Hypothalamus (tissue), 51 donors: ENCODE data around the gene LLCFC1.

Experiments used
- DNase-seq, 51 donors: peaks; one replicate each; lab custom pipeline; 2025; lab: John Stamatoyannopoulos, UW

LLCFC1 gene

DNA sequence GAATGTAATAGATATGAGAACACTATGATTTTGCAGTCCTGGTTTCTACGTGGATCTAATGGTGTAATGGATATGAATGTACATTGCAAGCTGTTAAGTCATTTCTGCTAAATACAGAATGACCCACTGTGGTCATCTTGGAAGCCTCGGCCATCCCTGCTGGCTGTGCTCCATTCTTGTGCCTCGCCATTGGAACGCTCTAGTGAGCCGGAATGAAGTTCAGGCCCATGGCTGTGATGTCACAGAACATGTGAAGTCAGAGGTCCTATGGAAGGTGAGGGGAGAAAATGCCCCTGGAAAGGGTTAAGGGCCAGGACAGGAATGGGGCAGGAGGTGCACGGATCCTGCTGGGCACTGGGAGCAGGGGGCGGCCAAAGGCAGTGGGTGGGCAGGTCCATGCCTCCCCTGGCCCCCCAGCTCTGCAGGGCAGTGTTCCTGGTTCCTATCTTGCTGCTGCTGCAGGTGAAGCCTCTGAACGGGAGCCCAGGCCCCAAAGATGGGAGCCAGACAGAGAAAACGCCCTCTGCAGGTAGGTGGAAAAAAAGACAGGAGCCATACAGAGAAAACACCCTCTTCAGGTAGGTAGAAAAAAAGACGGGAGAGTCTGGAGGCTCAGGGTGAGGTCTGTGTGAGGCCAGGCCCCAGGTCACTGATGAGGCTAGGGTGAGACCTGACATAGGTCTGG is at the start of gene LLCFC1:
Gene LLCFC1, plus strand, starts transcription at position 259 of the 685 bp plus-strand sequence. Its CDS starts 138 bp downstream, at position 397.
- no peak for DNase-seq

DNA sequence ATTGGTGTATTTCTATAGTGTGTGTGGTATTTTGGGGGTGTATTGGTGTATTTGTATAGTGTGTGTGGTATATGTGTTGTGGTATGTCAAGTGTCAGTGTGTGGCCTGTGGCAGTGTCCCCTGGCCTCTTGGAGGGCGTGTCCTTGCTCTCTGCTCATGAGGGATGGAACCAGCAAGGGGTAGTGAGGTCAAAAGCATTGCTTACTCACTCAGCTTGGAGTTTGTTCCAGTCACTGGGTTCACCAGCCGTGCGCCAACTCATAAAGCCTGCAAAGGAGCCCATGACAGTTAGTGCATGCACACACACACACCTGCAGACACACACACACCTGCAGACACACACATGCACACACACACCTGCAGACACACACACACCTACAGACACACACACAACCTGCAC is 49.5 kb upstream of the LLCFC1 start:
- no peak for DNase-seq

DNA sequence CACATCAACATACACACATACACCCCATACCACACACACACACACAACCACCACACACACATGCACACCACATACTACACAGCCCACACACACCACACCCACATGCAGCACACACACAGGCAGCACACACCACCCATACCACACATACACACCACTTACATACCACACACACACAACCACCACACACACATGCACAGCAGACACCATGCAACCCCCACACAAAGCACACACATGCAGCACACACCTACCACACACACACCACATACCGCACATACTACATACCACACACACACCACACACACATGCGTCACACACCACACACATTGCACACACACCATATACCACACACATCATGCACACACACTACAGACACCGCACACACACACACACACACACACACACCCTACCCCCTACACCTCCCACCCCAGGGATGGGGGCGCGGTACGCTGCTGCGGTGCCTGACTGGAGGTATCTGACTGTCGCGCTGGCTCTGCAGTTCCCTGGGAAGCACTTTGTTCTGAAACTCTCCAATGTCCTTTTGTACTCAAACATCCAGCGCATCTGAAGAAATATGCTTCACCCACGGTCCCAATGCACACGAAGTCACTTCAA is 48.3 kb upstream of the LLCFC1 start:
- DNase-seq = no peak

DNA sequence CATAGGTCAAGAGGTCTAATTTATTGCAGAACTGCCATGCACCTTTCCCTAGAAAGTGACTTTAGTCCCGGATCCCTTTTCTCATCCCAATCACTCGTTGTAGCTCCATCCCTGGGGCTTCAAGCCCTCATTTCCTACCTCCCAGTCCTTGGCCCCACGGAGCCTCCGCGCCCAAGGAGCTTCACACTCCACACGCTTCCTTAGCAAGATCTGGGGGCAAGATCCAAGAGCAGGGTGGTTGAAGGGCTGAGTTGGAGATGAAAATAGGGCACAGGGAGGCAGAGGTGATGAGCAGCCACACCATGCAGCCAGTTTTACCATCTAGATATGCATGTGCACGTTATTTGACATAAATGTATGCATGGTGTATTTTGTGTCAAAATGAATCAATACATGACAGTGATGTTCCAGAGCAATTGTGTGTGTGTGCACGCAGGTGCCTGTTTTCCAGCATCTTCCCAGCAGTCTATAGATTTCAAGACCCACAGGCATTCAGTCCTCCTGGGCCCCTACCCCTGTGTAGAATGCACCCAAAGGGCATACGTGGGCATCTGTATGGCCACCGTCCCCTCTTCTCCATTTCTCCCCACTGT is 47.7 kb upstream of the LLCFC1 start:
- DNase-seq = no peak

DNA sequence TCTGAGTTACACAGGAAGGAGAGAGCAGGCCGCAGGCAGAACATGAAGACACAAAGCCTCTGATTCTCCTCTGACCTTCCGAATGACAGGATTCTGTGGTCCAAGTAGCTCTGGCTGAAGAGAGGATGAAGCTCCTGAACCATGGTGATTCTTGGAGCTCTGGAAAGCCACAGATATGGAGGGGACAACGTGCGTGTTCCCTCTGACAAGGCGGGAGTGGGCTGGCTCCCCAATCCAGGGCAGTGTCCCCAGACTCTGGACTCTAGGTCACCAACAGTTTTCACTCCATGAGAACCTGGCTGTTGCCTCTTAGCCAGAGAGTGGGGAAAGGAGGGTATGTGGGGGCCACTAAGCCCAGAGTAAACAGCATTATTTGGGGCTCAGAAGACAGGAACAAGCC is 46.3 kb upstream of the LLCFC1 start:
- no peak for DNase-seq

DNA sequence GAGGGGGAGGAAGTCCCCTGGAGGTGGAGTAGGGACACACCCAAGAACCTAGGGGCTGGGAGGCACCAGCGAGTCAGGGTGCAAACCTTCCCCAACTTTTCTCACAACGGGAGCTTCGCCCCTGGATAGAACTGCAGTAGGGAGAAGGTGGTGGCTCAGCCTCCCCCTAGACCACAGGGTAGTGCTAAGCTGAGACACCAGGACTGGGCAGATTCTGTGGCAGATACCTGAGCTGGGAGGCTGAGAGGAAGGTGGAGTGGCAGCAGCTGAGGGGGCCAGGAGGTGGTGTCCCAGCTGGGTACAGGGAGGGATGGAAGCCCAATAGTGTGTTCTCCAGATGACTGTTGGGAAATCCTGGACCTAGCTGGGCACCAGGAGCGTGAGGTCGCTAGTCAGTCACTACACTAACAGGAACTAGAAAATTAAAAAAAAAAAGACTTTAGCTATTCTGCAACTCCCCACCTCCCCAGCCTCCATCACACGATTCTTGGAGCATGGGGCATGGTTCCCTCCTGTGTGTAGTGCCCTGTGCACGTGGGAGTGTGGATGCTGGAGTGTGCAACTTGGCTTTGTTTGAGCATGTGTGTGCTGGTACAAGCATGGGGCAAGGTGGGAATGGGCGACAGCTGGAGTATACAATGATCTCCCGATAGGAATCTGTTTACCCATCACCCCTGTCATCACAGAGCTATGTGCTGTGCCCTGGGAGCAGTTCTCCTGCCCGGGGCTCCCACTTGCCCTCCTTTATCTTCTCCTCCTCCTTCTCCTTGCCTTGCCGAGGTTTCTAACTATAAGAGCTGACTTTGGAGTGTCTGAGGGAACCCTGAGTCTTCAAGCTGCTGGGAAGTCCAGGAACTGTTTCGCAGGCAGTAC is 44.9 kb upstream of the LLCFC1 start:
- DNase-seq = no peak

DNA sequence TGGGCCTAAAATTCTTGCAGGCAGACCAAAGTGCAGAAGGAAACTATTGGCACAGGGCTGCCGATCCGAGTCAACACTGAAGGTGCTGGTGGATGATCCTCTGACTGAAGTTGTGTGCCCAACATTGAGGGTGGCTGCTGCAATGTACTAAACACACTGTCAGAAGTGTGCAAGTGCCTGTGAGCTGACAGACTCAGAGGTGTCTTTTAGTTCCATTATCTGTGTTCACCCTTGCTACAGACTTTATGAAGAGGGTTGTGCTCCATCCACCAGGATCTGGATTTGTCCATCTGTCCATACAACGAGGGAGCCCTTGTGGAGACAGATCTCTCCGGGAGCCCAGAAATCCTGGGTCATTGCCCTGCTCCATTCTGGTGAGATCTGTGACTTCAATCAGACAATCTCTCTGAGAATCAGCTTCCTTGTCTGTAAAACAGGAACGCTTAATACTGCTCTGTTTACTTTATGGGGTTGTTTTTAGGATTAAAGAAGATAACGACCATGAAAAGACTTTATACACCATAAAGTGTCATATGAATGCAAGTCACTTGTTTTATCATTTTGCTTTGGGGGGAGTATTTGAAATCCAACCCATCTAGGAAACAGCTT is 44.2 kb upstream of the LLCFC1 start:
- DNase-seq = no peak

DNA sequence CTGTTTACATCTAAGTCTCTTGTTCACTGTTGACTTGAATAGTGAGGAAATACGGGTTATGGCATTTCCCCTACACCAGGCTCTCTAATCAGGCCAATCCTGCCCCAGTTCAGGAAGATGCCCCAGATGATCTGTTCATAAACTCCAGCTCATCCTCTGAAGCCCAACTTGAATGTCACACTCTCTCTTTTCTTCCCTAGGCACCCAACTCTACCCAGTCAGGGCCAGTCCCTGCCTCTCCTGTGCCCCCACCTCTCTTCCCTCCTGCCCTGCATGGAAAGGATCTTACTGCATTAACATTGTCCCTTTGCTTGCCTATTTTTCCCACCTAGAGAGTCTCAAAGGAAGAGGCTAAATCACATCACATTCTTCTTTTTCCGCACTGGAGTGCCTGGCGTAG is 43.1 kb upstream of the LLCFC1 start:
- DNase-seq = no peak

DNA sequence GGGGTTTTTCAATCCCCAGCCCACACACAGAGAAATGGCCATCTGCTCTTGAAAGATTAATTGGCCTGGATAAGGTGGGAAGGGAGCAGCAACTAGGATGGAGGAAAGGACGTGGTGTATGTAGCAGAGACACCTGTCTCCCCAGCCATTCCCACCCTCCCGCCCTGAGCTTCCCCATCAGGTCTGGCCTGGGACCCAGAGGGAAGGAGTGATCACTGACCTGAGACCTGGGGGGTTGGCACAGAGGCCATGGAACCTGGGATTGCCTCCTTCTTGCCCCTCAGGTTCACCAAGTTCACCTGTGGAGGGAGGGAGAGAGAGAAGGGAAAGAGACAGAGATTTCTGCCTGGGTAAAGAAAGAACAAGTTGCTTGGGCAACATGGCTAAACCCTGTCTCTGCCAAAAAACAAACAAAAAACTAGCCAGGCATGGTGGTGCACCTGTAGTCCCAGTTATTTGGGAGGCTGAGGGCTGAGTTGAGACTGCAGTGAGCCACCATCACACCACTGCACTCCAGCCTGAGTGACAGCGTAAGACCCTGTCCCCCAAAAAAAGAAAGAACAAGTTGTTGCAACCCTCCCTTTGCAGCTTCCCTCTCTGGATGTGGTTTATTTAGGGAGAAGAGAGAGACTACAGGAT is 42.4 kb upstream of the LLCFC1 start:
- DNase-seq = no peak

DNA sequence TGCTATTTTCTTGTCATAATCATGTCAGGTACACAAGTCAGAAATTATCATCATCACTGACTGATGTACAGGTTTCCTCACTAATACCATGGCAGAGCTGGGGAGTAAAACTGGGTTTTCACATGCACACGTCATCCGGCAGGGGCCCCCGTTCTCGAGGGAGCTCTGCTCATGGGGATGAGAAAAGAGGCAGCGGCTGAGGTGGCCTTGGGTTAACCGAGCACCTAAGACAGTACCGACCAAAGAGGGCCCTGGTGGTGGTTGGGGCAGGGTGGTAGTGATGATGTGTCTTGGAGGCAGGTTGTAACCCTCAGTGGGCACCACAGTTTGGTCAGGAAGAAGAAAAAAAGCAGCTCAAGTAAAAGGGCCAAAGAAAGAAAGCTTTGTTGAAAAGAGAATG is 41.6 kb upstream of the LLCFC1 start:
- DNase-seq = no peak

DNA sequence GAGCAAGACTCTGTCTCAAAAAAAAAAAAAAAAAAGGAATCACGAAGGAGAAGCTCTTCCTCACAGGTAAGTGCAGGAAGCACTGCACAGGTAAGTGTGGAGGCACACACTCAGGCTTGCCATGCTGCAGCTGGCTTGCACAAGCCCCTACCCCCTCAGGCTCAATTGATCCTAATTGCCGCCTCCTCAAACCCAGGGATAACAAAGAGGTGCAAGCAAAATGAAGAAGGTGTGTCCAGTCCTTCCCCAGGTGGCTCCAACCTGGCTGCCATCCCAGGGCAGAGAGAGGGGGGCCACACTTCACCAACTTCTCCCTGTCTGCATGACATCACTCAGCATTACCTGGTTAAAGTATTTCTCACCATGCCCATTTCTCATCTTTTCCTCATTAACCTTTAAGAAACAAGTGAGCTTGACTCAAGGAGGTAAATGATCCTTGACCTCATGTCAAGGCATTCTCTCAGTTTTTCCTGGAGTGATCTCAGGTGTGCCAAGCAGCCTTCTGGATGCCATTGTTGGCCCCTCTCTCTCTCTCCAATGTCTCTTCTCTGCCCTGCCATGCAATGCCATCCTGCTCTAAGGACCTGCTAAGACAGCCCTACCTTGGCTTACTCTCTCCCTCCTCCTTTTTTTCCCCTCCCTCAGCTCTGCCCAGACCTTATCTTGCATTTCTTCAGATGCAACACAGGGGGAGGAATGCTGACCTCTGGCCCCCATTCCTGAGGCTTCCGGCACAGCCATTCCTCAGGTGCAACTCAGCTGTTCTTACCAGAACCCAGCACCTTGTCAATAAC is 40.7 kb upstream of the LLCFC1 start:
- no peak for DNase-seq

DNA sequence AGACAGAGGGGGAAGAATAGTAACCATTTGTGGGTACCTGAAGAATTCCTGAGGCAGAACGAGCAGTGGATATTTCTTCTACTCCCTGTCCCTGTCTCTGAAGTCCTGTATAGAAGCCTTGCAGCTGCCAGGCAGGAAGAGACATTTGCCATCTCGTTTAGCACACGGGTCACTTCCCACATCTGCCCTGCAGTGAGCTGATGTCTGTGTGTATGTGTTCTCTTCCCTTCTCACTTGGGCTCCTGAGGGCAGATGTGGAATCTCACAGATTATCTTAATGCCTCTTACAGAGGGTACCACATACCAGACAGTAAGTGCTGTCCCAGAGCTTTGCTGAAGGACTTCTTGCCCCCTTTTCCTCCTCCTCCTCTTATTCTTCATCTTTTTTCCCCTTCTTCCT is 39.6 kb upstream of the LLCFC1 start:
- no peak for DNase-seq

DNA sequence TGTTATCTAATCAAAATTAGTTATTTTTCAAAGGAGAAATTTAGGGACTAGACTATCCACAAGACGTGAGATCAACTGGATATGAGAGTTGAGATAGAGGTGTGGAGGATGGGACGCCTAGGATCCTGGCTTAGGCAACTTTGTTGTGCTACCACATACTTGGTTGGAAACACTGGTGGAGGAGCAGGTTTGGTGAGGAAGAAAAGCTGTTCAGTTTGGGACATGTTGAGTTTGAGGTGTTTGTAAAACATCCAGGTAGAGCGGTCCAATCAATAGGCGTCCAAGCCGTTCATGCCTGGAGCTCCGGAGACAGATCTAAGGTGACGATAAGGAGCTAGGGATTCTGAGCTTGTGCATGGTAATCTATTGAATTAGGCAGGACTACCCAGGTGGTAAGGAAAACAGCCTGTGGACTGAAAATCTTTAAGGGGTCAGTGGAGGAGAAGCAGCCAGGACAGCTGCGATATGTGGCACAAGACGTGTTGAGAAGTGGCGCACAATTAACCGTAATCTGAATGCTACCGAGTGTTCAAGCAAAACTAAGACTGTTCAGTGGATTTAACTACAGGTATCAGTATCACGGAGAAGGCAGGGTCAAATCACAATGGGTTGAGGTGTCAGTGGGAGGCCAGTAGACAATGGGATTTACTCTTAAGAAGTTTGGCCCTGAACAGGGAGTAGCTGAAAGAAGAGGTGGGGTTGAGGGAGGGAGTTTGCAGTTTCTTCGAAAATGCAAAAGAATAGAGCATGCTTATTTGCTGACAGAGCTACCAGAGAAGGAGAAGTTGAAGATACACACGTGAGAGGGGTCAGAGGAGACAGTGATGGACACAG is 37.6 kb upstream of the LLCFC1 start:
- no peak for DNase-seq

DNA sequence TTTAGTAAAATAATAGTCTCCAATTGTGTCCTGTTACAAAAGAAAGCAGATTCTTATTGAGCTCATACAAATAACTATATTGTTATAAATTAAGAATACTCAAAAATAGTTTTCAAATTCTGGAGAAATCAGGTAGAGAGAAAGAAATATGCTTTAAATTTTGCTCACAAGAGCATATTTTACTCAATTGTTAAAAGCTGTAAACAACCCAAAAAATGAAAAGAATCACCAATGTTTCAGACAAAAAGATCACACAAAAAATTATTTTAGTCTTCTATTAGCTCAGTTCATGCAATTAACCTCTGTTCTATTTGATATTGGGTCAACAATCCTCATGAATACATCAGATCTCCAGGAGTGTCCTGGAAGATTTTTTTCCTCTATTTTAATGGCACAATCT is 35.2 kb upstream of the LLCFC1 start:
- no peak for DNase-seq

DNA sequence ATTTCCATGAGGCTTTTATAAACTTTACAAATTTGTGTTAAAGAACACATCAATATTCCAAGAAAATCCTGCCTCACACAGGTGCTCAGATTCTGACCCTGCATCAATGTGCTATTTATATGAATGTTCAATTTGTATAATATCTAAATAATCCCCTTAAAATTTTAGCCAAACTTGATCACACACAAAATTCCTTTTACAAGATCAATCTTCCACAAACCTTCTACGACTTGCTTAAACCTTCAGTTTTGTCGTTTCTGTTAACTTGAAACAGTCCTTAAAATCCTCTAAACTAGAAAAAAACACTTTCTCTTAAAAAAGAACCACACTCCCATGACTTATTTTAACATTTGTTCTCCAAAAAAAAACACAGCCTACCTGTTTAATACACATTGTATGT is 33.5 kb upstream of the LLCFC1 start:
- no peak for DNase-seq

DNA sequence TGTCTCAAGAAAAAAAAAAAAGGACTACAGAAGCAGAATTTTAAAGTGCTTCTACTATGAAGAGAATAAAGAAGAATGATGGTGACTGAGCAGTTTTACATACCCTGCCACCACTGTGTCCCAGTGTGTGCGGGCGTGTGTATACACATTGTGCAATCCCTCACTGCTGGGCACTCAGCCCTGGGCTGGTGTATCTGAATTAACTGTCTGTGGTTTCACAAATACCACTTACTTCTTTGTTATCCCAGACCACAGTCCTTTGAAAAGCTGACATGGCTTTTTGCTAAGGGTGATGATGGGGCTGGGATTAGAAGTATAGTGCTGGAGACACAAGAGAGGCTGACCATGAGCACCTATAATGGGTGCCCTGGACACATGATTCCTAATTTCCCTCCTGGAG is 32.6 kb upstream of the LLCFC1 start:
- no peak for DNase-seq

DNA sequence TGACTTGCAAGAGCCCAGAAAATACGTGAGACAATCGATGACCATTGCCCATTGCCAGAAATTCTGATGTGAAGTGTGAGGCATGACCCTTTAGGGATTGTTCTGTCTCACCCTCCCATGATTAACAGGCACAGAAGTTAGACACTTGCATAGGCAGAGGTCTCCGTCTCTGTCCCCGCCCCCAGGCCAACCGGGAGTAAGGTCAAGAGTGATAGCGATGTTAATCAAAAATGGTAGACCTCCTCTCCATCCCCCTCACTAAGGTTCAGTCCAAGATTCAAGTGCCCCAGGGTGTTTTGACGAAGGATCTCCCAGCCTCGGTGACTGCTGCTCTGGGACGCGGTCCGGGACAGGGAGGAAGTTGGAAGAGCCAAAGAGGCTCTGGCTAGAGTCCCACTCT is 31.0 kb upstream of the LLCFC1 start:
- DNase-seq = no peak
